ENCODE results near the gene PHACTR1. TPM values are rescaled to one million over a fixed set of nuclear protein-coding genes. Genes with fewer than 3 reads are reported as not detected.

PHACTR1 gene
- total RNA-seq, 1 experiment from 2014 or later, result 0.05 TPM

- no peaks in the 10 kb centered on the region for H3K4me1 ChIP-seq (ENCODE audit: control insufficient read depth, insufficient read depth, low read length)
- H3K9me3 ChIP-seq (ENCODE audit: control insufficient read depth, insufficient read depth, low read depth, low read length), result no peaks in the 10 kb centered on the region
- no peak overlapping the region for H3K27ac ChIP-seq (ENCODE audit: low read length)
- ChIA-PET POLR2A (no interaction called here), CTCF (no interaction called here)
- ATAC-seq (no peak), DNase-seq (ENCODE audit: low read depth, low spot score) (no peak)
- intact Hi-C loops (cut with micrococcal nuclease; ENCODE audit: unreplicated experiment), result no loop called here
- BruUV-seq (replicated peaks), result no TSS peak
- H3K27me3 ChIP-seq (ENCODE audit: control insufficient read depth, insufficient read depth, low read length), result peaks cover 12% of the 10 kb centered on the region
- H3K4me3 ChIP-seq (ENCODE audit: low read depth in 2 of 2, low read length in 2 of 2), result no peak overlapping the region
- in situ Hi-C loops (cut with HindIII; ENCODE audit: low pct_unique_long_range_greater_than_20kb, low sequenced_read_pairs), result no loop called here
- TF ChIP-seq POLR2AphosphoS5 (IDR thresholded peaks at IDR 0.05; ENCODE audit: low read depth, low read length), result no peak
- TF ChIP-seq TCF7L2 (IDR thresholded peaks at IDR 0.05; ENCODE audit: low read depth, low read length), result no peak
- no peak for TF ChIP-seq SIN3A (IDR thresholded peaks at IDR 0.05; ENCODE audit: borderline replicate concordance, insufficient read depth, low read depth, low read length)
- no peak for TF ChIP-seq REST (IDR thresholded peaks at IDR 0.05; ENCODE audit: insufficient read depth in 1 of 2, low read depth in 2 of 2, low read length in 1 of 2)
- TF ChIP-seq CTCF (IDR thresholded peaks at IDR 0.05), result no peak
- no peaks in the 10 kb centered on the region for H3K36me3 ChIP-seq (ENCODE audit: control insufficient read depth, insufficient read depth, low read length)
These were observed 455.7 kb downstream of the PHACTR1 start for GRCh38 chr6:13172291-13172690.

GRCh38 chr6:13175087-13175486, 458.5 kb downstream of the PHACTR1 start:
- no peak overlapping the region for H3K4me3 ChIP-seq (ENCODE audit: low read depth in 2 of 2, low read length in 2 of 2)
- intact Hi-C loops (cut with micrococcal nuclease; ENCODE audit: unreplicated experiment) (no loop called here), in situ Hi-C loops (cut with HindIII; ENCODE audit: low pct_unique_long_range_greater_than_20kb, low sequenced_read_pairs) (no loop called here)
- no peaks in the 10 kb centered on the region for H3K4me1 ChIP-seq (ENCODE audit: control insufficient read depth, insufficient read depth, low read length)
- DNase-seq (ENCODE audit: low read depth, low spot score) (no peak), ATAC-seq (no peak)
- no peaks in the 10 kb centered on the region for H3K9me3 ChIP-seq (ENCODE audit: control insufficient read depth, insufficient read depth, low read depth, low read length)
- no peaks in the 10 kb centered on the region for H3K36me3 ChIP-seq (ENCODE audit: control insufficient read depth, insufficient read depth, low read length)
- TF ChIP-seq REST (IDR thresholded peaks at IDR 0.05; ENCODE audit: insufficient read depth in 1 of 2, low read depth in 2 of 2, low read length in 1 of 2), result no peak
- TF ChIP-seq SIN3A (IDR thresholded peaks at IDR 0.05; ENCODE audit: borderline replicate concordance, insufficient read depth, low read depth, low read length), result no peak
- TF ChIP-seq TCF7L2 (IDR thresholded peaks at IDR 0.05; ENCODE audit: low read depth, low read length), result no peak
- TF ChIP-seq POLR2AphosphoS5 (IDR thresholded peaks at IDR 0.05; ENCODE audit: low read depth, low read length), result no peak
- TF ChIP-seq CTCF (IDR thresholded peaks at IDR 0.05), result no peak
- CTCF ChIA-PET, result no interaction called here
- POLR2A ChIA-PET, result no interaction called here
- peaks cover 12% of the 10 kb centered on the region for H3K27me3 ChIP-seq (ENCODE audit: control insufficient read depth, insufficient read depth, low read length)
- BruUV-seq (replicated peaks), result no TSS peak
- no peak overlapping the region for H3K27ac ChIP-seq (ENCODE audit: low read length)
